PC-3 (cell line): ENCODE data around the gene UTS2B.

Experiments
- CTCF ChIP-seq: fragments of 300-600 bp; sonication (generic); conservative IDR thresholded peaks from 2 replicates; pipeline ENCODE4 v1.5.1; 2017; ENCODE audit warnings: antibody characterized with exemption, low read depth, mild to moderate bottlenecking, low read length
- EZH2 ChIP-seq: fragments of 300-600 bp; sonication (generic); IDR thresholded peaks from one replicate; pipeline ENCODE4 v1.6.1; 2017; ENCODE audit warnings: antibody characterized with exemption, mild to moderate bottlenecking, low read length; ENCODE audit not compliant: unreplicated experiment

DNA sequence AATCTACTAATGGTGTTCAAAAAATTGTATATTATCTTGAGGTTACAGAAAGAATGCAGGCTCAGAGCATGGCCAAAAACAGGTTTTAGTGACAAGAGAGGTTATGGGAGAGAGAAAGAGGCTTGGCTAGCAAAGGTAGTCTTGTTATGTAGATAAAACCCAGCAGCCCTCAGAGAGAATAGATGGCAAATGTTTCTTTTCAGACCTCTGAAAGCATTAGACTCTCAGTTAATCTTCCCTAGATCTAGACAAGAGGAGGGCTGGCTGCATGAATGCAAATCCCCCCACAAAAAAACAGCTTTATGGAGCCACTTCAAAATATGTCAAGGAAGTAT, 69.1 kb downstream of the UTS2B start:
- TF ChIP-seq CTCF = no peak
- no peak for TF ChIP-seq EZH2
